IPS-NIHi7 (cell line): ENCODE measurements around the gene PTTG1.

Experiments
- DNase-seq: peaks from one replicate; pipeline ENCODE4 v3.0.0; 2012; ENCODE audit warnings: mixed read lengths; ENCODE audit errors: extremely low spot score

The PTTG1 gene

GRCh38 chr5:160421625-160422258 lies at the start of gene PTTG1:
Gene PTTG1, plus strand, starts transcription at chr5:160421855. Its CDS starts 458 bp downstream, at chr5:160422313.
- DNase-seq = peak; percentile 91

DNA sequence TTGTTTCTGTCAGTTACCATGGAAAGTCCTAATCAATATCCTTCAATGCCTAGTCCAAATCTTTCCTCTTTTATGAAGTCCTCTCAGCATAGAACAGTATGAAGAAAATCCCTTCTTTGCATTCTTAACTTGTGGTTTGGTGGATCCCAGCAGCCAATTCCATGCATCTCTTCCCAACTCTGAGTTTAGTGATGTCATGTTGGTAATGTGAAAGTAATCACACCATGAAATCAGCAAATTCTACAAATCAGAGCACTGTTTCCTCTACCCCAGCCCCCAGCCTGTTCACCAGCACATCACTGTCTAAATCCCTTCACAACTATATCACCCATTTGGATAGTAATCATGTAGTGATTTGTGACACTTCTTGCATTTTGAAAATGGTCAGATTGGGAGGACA lies 46.5 kb upstream of the PTTG1 start:
- DNase-seq = no peak

GRCh38 chr5:160375701-160376100 lies 46.0 kb upstream of the PTTG1 start:
- DNase-seq = no peak

GRCh38 chr5:160376416-160376815 lies 45.2 kb upstream of the PTTG1 start:
- DNase-seq = no peak

DNA sequence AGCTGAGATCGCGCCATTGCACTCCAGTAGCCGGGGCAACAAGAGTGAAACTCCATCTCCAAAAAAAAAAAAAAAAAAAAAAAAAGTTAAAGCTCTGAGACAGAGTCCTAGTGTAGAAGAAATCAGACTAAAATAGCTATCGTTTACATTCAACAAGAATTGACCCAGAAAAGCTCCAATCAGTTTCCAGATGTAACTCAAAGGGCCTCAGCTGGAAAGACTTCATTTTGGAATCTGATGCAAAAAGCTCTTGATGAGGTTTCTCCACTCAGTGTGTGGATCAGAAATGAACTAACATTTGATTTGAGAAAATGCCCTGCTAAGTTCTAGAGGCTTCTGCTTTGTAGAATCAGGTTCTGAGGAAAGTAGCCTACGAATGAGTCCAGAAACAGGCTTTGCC lies 44.0 kb upstream of the PTTG1 start:
- DNase-seq = no peak

DNA sequence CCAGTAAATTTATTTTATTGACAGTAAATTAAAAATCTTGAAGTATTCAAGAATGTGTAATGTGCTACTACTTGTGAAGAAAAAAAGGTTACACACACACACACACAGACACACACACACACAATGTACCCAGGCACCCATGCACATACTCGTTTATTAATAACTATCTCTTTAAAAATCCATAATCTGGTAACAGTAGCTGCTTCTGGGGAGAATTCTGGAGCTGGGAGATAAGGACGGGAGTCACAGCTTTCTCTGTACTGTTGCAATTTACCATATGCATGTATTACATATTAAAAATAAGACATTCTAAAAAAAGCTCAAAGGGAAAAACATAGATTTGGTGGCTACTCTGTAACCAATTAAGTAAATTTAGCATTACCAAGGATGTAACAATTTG lies 43.3 kb upstream of the PTTG1 start:
- DNase-seq = no peak

- no peak for DNase-seq
Observed at GRCh38 chr5:160379511-160379910, 42.1 kb upstream of the PTTG1 start.

DNA sequence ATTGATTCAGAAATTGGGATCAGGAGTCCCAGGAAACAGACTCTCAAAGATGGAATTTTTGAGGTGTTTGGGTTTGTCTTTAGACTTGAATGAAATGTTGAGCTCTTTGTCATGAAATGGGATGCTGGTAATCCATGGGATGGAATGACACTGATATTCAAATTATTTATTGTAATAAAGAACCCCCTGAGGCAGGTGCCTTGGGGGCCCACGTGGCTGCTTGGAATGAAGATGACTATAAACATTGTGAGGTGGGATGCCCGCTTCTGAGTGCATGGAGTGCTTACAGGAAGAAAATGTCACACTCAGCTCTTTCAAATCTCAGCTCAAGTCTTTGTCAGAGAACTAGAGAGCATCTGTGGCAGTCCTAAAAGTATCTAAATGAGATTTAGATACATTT lies 41.6 kb upstream of the PTTG1 start:
- DNase-seq = no peak

GRCh38 chr5:160382346-160382745 lies 39.3 kb upstream of the PTTG1 start:
- no peak for DNase-seq

DNA sequence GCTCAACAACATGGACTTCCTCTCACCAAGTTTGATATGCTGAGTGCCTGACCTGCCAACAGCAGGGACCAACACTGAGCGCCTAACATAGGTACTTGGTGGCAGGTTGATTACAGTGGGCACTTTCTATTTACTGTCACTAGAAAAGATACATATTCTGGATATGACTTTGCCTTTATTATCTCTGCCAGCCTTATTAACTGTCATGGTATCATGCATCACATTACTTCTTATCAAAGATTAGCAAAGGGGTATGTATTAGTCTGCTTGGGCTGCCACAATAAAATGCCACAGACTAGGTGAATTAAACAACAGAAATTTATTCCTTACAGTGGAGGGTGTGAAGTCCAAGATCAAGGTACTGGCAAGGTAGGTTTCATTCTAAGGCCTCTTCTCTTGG lies 37.0 kb upstream of the PTTG1 start:
- DNase-seq = no peak

DNA sequence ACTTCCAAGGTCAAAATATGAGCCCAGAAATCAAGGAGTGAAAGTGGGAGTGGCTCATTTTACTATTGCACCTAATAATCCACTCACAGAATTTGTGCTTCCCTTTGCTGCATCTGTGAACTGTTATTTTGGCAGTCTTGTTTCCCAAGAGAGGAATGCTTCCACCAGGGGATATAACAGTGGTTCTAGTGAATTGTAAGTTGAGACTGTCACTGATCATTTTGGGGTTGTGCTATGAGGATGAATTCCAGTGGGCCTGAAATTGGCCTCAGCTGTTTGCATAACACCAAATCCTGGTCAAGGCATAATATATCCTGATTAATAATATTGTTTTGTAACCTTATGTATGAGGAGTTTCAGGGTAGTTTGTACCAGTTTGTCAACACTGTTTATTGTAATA lies 36.2 kb upstream of the PTTG1 start:
- DNase-seq = no peak

DNA sequence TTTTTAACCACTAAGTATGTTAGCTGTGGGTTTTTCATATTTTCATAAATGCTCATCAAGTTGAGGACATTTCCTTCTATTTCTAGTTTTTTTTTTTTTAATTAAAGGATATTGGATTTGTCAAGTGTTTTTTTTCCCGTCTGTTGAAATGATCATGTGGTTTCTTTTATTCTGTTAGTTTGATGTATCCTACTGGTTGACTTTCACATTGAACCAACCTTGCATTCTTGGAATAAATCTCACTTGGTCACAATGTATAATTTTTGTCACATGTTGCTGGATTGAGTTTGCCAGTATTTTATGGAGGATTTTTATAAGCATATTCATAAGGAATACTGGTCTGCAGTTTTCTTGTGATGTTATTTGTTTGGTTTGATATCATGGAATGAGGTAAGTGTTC lies 34.2 kb upstream of the PTTG1 start:
- DNase-seq = no peak

DNA sequence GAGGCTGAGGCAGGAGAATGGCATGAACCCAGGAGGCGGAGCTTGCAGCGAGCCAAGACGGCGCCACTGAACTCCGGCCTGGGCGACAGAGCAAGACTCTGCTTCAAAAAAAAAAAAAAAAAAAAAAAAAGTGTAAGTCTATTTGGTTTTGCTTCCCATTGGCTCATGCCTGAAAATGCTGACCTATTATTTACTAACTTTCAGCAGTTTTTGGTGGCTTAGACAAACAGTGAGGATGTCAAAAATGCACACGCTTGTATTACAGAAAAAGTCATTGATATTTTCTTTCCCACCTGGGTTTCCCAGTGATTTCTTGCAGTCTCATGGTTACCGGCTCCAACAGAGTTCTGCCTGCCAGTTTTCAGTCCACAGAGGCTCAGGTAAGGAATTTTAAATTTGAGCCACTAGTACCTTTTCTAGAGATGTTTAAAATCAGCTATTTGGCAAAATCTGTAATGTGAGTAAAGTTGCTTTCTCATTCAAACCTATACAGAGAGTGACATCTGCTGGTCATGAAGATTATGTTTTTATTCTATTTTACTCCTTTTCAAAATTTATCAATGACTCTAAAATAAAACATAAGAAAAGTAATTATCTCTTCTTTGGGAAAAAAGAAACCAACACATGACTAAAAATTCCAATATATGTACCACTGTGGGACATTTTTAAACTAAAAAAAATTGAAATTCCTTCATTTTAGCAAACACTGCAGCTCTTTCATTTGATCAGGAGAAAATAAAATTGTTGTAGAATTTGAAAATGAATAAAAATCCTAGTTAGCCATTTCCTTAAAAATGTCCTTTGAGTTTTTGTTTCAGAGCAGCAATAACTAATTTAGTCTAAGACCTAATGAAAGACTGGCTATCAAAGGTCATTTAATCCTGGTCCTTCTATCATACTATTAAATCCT lies 30.6 kb upstream of the PTTG1 start:
- DNase-seq = no peak

- DNase-seq = no peak
Observed at GRCh38 chr5:160395111-160395510, 26.5 kb upstream of the PTTG1 start.

GRCh38 chr5:160397492-160397891 lies 24.2 kb upstream of the PTTG1 start:
- DNase-seq = no peak

DNA sequence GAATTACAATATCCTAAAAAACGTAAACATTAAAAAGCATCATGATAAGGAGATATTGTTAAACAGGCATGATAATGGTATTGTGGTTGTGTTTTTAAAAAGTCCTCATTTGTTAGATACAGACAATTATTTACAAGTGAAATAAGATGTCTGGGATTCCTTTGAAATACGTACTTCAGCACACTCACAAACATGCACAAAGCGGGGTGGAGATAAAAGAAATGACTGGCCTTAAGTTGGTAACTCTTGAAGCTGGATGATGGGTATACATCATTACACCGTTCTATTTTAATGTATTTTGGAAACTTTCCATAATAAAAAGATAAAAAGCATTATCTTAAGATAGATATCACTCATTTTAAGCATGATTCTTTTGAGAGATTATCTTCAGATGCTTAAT lies 22.8 kb upstream of the PTTG1 start:
- no peak for DNase-seq

DNA sequence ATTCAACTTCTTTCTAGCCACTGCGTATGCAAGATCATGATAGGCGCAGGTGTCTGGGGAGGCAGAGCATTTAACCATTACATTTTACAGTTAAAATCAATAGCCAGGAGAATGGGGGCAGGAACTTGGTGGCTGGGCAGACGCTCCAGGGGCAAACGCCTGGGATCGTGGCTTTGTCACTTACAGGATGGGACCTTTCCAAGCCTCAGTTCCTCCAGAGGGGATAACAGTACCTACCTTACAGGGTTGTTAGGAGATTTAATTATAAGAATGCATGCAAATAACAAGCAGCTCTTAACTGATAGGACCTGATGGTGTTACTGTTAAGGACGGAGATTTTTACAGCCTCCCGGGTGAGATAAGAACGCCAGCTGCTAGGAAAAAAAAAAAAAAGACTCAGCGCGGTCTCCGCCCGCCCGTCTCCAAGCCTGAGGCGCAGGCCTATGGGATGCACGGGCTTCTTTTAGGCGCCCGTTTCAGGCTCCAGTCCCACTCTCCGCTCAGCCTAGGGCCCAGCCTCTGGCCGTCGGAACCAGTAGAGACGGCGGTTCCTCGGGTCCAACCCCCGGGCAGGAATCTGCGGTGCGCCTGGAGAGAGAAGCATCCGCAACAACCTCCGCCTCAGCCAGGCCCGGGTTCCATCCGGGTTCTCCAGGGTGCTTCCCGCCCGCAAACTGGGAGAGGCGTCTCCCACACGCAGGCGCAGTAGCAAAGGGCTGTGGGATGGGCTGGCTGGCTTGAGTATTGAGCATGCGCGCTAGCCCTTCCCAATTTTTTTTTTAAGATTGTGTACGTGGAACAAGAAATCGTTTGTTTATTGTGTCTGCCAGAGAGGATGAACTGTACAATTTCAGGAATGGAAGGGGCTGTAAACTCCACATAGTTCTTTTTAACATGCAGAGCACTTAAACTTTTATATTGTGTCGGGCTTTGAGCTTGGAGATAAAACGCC lies 22.0 kb upstream of the PTTG1 start, which contains the start of gene FAM200C:
TSS of gene FAM200C (minus strand) at position 653 of the 952 bp plus-strand sequence. CDS start 4,564 bp downstream, outside the sequence.
- peak; percentile 99 for DNase-seq

DNA sequence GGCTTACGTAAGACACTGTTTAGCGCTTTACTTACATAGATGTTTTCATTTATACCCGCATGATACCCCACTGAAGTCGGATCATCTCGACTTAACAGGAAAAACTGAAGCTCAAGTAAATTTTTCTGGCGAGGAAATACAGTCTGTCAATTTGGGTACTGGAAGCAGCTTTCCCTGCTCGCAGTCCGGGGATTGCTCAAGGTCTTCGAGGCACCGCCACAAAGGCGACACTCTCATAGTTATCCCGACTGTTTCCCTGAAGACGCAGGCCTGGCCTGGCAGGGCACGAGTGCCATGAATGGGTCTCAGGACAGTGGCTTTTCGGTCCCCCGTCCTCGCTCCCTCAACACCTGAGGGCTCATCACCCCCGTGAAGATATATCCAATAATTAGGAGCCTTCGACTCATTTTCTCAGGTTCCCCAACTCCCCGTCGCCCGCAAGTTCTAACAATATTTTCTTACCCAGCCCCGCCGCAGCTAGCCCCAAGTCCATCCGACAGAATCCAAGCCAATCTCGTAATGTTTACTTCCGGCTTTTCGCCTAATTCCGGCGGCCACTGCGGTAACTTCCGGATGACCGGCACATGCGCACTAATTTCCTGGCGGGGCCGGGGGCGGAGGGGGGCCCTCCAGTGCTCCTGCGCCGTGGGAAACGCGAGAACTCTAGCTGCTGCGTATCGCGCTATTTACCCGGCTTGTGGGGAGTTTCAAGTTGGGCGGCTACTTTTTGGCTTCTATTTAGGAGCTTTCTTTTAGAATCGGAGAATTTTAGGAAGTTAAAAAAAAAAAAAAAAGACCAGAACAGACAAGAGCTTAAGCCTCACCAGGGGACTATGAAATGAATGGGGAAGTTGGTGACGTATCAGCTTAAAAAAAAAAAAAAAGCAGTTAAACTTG lies 2.8 kb upstream of the PTTG1 start, which contains the start of gene SLU7:
TSS of gene SLU7 (minus strand) at position 521 of the 897 bp plus-strand sequence. CDS start 3,787 bp downstream, outside the sequence.
- peak; percentile 95 for DNase-seq

DNA sequence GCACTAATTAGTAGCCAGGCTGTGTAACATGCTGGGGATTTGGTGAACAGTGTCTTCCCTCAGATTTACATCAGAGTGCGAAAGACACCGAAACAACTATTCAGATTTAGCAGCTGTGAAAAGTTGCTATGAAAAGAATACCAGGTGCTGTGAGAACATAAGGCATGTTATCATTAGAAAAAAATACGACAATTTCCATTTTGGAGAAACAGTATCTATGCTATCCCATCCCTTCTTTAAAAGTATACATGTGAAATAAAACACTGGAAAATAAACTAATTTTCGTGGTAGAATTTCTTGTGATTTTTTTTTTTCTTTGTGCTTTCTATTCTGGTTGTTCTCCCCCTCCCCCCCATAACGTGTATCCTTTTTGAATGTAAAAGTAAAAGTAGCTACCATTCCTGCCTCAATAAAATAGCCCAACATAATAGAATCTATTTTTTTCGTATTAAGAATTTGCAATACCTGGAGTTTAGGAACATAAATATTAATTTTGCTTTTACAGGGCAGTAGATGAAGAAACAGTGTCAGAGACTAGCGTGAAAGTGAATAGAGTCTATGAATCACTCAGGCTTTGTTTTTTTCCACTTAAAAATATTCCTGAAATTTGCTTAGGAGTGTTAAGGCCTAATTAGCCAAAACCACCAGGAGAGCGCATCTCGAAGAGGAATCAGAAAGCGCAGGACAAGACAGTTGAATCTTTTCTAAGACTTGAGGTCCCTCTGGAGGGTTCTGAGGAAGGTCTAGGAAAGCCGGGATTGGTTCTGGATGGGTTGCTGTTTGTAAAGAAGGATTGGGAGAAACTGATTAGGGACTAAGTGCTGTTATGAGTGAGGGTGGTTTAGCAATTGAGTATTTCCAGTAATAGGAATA lies 2.0 kb upstream of the PTTG1 start:
- no peak for DNase-seq

DNA sequence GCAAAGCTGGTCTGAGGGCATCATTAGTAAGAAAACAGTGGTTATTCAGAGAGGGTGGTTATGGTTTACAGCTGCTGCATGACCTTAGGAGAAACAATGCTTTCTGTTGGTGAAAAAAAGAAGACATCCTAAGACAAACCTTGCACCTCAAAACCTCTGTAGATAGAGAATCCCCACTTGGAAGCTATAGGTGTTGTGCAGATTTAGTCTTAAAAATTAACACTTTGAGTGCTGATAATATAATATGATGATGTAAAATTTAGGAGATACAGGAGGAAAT lies 1.4 kb upstream of the PTTG1 start:
- no peak for DNase-seq
